Heart left ventricle (tissue), 16 donors: Measurements from ENCODE around the gene NRAP. TPM values are rescaled to one million over a fixed set of nuclear protein-coding genes. Genes with fewer than 3 reads are reported as not detected.

ENCODE experiments used
- ATAC-seq, 4 donors: fragments of 200-7000 bp; cut with Tn5 transposase; one replicate each; pipeline ENCODE4 v1.9.1; 2020 to 2022; ENCODE audit warnings: moderate library complexity in 4 of 4, mild to moderate bottlenecking in 3 of 4, moderate number of reproducible peaks in 1 of 4
- DNase-seq, 5 donors: peaks; one replicate each; pipeline ENCODE4 v3.0.0-alpha.2; 2020
- H3K27ac ChIP-seq, 12 donors: fragments of 200-600 bp; sonication (generic) in 4 of 12; one replicate each; pipeline versions ENCODE4 v1.5.0 to v1.8.0; 2016 to 2022; ENCODE audit warnings: mild to moderate bottlenecking in 2 of 12
- H3K27me3 ChIP-seq, 9 donors: fragments of 200-600 bp; sonication (generic) in 2 of 9; one replicate each; pipeline versions ENCODE4 v1.5.1 to v1.8.0; 2016 to 2022; ENCODE audit warnings: mild to moderate bottlenecking in 3 of 9
- H3K36me3 ChIP-seq, 9 donors: fragments of 200-600 bp; sonication (generic) in 2 of 9; one replicate each; pipeline versions ENCODE4 v1.5.0 to v1.8.0; 2018 to 2022; ENCODE audit warnings: mild to moderate bottlenecking in 2 of 9
- H3K4me1 ChIP-seq, 12 donors: fragments of 200-600 bp; sonication (generic) in 4 of 12; one replicate each; pipeline versions ENCODE4 v1.5.0 to v1.8.0; 2016 to 2022; ENCODE audit warnings: mild to moderate bottlenecking in 3 of 12
- H3K4me3 ChIP-seq, 12 donors: fragments of 200-600 bp; sonication (generic) in 4 of 12; one replicate each; pipeline versions ENCODE4 v1.5.0 to v1.8.0; 2017 to 2022; ENCODE audit warnings: mild to moderate bottlenecking in 9 of 12, moderate library complexity in 4 of 12
- H3K9me3 ChIP-seq, 12 donors: fragments of 200-600 bp; sonication (generic) in 4 of 12; one replicate each; pipeline versions ENCODE4 v1.5.0 to v1.8.0; 2016 to 2022; ENCODE audit warnings: mild to moderate bottlenecking in 1 of 12
- POLR2A ChIP-seq, 2 donors: fragments of 450-650 bp; IDR thresholded peaks; one replicate each; pipeline ENCODE4 v1.6.1; 2017; ENCODE audit warnings: antibody characterized with exemption in 2 of 2, mild to moderate bottlenecking in 2 of 2, moderate library complexity in 2 of 2
- WGBS, 4 donors: extraction: QIAGEN DNeasy Blood & Tissue Kit in 2 of 4; methylation state at CpG; one replicate each; pipeline versions ENCODE4 v1.1.5 to v1.1.7; 2013 to 2018; 5-methylcytosine and 5-hydroxymethylcytosine counted together
- intact Hi-C, 10 donors: fragments of 100-400 bp; cut with DNase I; formaldehyde crosslinking; loops; one replicate each; pipeline versions ENCODE4 v1.11.1 to v1.14.2; 2022
- polyA plus RNA-seq, 2 donors: library from polyadenylated mRNA; stranded (reverse); fragments of 200-250 nt; gene quantifications; one replicate each; pipeline ENCODE4 v1.2.3, GENCODE V29; 2013
- total RNA-seq, 9 donors: library from RNA; depleted of rRNA in 2 of 9; stranded (reverse); fragments of >200 nt in 2 of 9; fragmentation: NEBNext Ultra II Directional in 3 of 9; extraction: Animal tissue kit (Norgen Biotek cat#: 25700) in 3 of 9; gene quantifications; one replicate each; pipeline versions ENCODE4 v1.1.0 to v1.2.4, GENCODE V29; 2016 to 2023
- TF ChIP-seq, protein P1 (sequence below), 12 donors: fragments of 200-600 bp; sonication (generic) in 4 of 12; IDR thresholded peaks; one replicate each; pipeline versions ENCODE4 v1.5.0 to v1.8.0; 2018 to 2022; ENCODE audit warnings: antibody characterized with exemption in 12 of 12, mild to moderate bottlenecking in 5 of 12
- donor health status: ischemic (EF 13 %, LVEDD 7.1; RV severe dilation, severe dysfunction).
- donor health status: healthy with polysubstance abuse.
- donor health status: DM: no; HTN: yes; CAD: no.
- donor health status: DM: no; HTN: no; CAD: no.
- donor health status: ischemic (EF 25% LVEDD 6.9; RV normal size, moderate dysfunction).
- donor health status: ischemic (EF 25% LVEDD 5.7; RV mildly dilated, moderate dysfunction).
- donor health status: healthy.
- donor health status: DM: yes; HTN: yes; CAD: no.
- donor health status: ischemic (EF 35%, LVEDD 5.7; RV mildly dilated, moderate dysfunction).
- donor health status: nonischemic (EF 11% LVEDD 7.7; RV severe dilation, severe dysfunction).
- donor health status: DM: yes; HTN: yes; CAD: no.
- donor health status: PGD.
- donor health status: ischemic (EF 29% LVEDD 5.4; RV normal size, mild dysfunction).
- donor health status: nonischemic (EF 23%, LVEDD 6.1; RV moderate dilation, normal function).

NRAP gene
- total and polyA plus RNA-seq, 11 donors: 278 to 2,789 (median 1,125) TPM

DNA sequence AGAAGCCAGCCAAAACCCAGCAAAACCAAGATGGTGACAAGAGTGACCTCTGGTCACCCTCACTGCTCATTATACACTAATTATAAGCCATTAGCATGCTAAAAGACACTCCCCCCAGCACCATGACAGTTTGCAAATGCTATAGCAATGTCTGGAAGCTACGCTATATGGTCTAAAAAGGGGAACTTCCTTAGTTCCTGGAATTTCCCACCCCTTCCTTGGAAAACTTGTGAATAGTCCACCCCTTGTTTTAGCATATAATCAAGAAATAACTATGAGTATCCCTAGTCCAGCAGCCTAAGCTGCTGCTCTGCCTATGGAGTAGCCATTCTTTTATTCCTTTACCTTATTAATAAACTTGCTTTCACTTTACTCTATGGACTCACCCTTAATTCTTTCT is 31.9 kb upstream of the NRAP start:
- intact Hi-C loops: loop anchor here in 1 of 10 donors (5.0 kb wide), 1 partner anchor 407 kb away; no protein-coding TSS in a partner anchor
- H3K9me3 ChIP-seq: peaks cover 0 to 35% (median 20%) of the 10 kb centered on the region in 12 donors
- no peak overlapping the region for H3K4me3 ChIP-seq
- peaks cover 0 to 75% (median 33%) of the 10 kb centered on the region in 9 donors for H3K36me3 ChIP-seq
- H3K27me3 ChIP-seq: no peaks in the 10 kb centered on the region
- ATAC-seq (no peak), DNase-seq (no peak)
- 95 to 100% (median 99%) methylated on average over 1 of the region's 1 CpG for WGBS, 4 donors
- peaks cover 0 to 4% (median 0%) of the 10 kb centered on the region in 12 donors for H3K4me1 ChIP-seq
- TF ChIP-seq, protein P1, sequence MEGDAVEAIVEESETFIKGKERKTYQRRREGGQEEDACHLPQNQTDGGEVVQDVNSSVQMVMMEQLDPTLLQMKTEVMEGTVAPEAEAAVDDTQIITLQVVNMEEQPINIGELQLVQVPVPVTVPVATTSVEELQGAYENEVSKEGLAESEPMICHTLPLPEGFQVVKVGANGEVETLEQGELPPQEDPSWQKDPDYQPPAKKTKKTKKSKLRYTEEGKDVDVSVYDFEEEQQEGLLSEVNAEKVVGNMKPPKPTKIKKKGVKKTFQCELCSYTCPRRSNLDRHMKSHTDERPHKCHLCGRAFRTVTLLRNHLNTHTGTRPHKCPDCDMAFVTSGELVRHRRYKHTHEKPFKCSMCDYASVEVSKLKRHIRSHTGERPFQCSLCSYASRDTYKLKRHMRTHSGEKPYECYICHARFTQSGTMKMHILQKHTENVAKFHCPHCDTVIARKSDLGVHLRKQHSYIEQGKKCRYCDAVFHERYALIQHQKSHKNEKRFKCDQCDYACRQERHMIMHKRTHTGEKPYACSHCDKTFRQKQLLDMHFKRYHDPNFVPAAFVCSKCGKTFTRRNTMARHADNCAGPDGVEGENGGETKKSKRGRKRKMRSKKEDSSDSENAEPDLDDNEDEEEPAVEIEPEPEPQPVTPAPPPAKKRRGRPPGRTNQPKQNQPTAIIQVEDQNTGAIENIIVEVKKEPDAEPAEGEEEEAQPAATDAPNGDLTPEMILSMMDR (IDR thresholded peaks at IDR 0.05): no peak
- TF ChIP-seq POLR2A (IDR thresholded peaks at IDR 0.05): no peak
- H3K27ac ChIP-seq: no peak overlapping the region

DNA sequence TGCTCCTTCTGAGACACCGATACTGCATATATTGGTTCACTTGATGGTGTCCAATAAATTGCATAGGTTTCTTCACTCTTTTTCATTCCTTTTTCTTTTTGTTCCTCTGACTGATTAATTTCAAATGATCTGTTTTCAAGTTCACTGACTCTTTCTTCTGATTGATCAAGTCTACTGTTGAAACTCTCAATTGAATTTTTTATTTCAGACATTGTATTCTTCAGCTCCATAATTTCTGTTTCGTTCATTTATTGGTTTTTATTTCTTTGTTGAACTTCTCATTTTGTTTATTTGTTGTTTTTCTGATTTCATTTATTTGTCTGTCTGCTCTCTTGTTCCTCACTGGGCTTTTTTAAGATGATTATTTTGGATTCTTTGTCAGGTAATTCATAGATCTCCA is 29.5 kb upstream of the NRAP start:
- DNase-seq (no peak), ATAC-seq (no peak)
- WGBS, 4 donors: 96 to 99% (median 98%) methylated on average over 2 of the region's 2 CpGs
- peaks cover 0 to 53% (median 22%) of the 10 kb centered on the region in 12 donors for H3K9me3 ChIP-seq
- no peak overlapping the region for H3K4me3 ChIP-seq
- no peak overlapping the region for H3K27ac ChIP-seq
- intact Hi-C loops: no loop called here
- peaks cover 0 to 52% (median 19%) of the 10 kb centered on the region in 9 donors for H3K36me3 ChIP-seq
- no peaks in the 10 kb centered on the region for H3K27me3 ChIP-seq
- peaks cover 0 to 4% (median 0%) of the 10 kb centered on the region in 12 donors for H3K4me1 ChIP-seq
- no peak for TF ChIP-seq POLR2A (IDR thresholded peaks at IDR 0.05)
- TF ChIP-seq, protein P1 (IDR thresholded peaks at IDR 0.05): no peak

DNA sequence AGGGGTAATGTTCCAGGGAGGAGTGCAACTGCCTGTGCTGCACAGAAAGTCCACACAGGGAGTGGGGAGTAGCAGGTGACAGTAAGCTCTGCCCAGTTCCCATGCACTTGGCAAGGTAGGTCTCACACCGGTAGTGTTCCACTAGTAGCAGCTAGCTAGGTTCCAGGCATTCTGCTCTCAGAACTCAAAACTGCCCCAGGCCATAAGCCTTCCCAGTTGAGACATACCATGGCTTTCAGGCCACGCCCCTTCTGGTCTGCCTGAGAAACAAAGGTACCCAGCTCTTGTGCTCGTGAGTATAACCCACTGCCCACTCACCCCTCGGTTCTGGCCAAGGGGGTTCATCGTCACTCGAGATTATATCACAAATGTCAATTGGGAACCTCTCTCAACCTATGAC is 28.4 kb upstream of the NRAP start:
- intact Hi-C loops: no loop called here
- Histone ChIP-seq H3K27me3 (no peaks in the 10 kb centered on the region), H3K36me3 (peaks cover 0 to 41% (median 12%) of the 10 kb centered on the region in 9 donors), H3K4me1 (peaks cover 0 to 4% (median 0%) of the 10 kb centered on the region in 12 donors), H3K9me3 (peaks cover 0 to 63% (median 24%) of the 10 kb centered on the region in 12 donors), H3K27ac (no peak overlapping the region), H3K4me3 (no peak overlapping the region)
- TF ChIP-seq POLR2A (IDR thresholded peaks at IDR 0.05): no peak
- TF ChIP-seq, protein P1 (IDR thresholded peaks at IDR 0.05): no peak
- 97 to 99% (median 98%) methylated on average over 5 to 6 of the region's 6 CpGs for WGBS, 4 donors
- no peak for DNase-seq
- ATAC-seq: no peak

DNA sequence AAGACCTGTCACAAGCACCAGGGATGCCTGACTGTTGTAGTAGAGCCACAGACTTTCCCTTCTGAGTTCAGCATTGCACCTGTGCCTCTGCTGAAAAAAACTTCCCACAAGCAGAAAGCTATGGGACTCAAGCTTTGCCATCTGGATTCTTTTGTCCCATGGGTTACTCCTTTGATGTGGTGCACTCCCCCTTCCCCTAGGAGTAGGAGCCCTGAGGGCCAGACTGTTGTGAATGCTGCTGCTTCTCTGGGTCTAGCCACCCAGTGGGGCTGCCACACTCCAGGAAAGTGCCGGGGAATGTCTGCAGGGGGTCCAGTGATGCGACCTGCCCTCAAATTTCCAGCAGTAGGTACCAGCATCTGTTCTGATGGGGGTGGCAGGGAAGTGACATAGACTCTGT is 27.5 kb upstream of the NRAP start:
- Histone ChIP-seq H3K27ac (no peak overlapping the region), H3K4me3 (no peak overlapping the region), H3K4me1 (peaks cover 0 to 4% (median 0%) of the 10 kb centered on the region in 12 donors), H3K36me3 (peaks cover 0 to 33% (median 12%) of the 10 kb centered on the region in 9 donors), H3K27me3 (no peaks in the 10 kb centered on the region), H3K9me3 (peaks cover 0 to 72% (median 33%) of the 10 kb centered on the region in 12 donors)
- intact Hi-C loops: no loop called here
- DNase-seq (no peak), ATAC-seq (no peak)
- WGBS, 4 donors: 90 to 100% (median 93%) methylated on average over 2 of the region's 2 CpGs
- TF ChIP-seq, protein P1 (IDR thresholded peaks at IDR 0.05): no peak
- TF ChIP-seq POLR2A (IDR thresholded peaks at IDR 0.05): no peak
